T-helper 2 cell (primary cell): ENCODE data around the gene ELAC2.

Experiments
- DNase-seq, 5 experiments: peaks; one replicate each; pipeline versions ENCODE4 v3.0.0 to v3.0.0-alpha.2; 2012 to 2022

ELAC2 gene

DNA sequence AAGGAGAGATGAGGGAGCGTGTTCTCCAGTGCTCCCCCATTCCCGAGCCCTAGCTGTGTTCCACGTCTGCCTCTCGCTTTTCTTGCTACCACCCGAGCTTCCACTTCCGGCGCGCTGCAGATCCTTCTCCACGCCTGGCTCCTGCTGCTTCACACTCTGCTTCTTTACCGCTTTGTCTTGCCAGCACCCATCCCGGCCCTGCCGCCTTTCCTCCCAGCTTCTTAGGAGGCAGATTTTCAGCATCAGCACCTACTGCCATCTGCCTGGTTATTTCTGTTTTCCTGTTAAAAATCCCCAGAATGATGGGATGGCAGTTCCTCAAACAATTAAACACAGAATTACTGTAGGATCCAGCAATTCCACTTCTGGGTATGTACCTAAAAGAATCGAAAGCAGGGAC, 64.7 kb downstream of the ELAC2 start:
- DNase-seq: no peak

DNA sequence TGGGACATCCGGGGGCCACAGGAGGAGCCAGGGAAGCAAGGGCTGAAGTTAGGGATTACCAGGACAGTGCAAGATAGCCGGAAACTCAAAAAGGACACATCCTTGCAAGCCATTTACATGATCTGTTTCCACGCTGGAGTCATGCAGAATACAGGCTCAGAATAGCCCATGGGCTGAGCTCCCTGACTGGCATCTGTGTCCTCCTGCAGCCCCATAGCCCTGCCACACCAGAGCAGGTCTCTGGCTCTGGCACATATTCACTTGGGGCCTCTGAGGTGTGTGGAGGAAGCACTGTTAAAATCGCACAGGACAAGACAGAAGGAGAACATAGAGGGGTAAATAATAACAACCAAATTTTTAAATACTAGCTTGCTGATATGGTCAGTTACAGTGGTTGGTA, 65.8 kb downstream of the ELAC2 start:
- DNase-seq: no peak

DNA sequence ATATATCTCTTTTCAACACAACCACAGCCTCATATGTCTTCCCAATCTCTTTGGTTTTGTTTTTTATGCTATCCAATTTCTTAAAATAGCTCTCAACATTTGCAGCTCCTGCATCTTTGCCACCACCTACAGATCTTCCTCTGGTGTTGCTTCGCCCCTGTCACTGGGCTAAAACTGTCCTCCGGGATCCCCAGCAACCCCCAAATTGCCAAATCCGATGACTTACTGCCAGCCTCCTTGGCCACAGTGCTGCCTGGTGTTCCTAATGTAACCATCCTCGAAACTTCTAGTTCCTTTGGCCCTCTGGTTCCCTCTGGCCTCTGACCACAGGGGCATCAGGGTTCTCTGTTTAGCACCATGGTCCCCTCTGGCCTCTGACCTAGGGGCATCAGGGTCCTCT, 70.8 kb downstream of the ELAC2 start:
- DNase-seq: no peak
